WTC11 (cell line): Measurements from ENCODE around the gene CERS2. TPM values are rescaled to one million over a fixed set of nuclear protein-coding genes. Genes with fewer than 3 reads are reported as not detected.

Experiments used
- ATAC-seq: fragments of 200-7000 bp; cut with Tn5 transposase; 2 replicates; pipeline ENCODE4 v1.10.0; 2021; ENCODE audit warnings: mild to moderate bottlenecking, moderate library complexity
- CTCF ChIA-PET: fragments of 300-600 bp; sonication (Branson Sonifier 250); formaldehyde crosslinking; loops from one replicate; lab custom pipeline; 2021; ENCODE audit warnings: antibody characterized with exemption; lab: Charles Lee
- POLR2A ChIA-PET: fragments of 350-600 bp; sonication (Branson Sonifier 250); formaldehyde crosslinking; loops from one replicate; lab custom pipeline; 2021; ENCODE audit warnings: antibody characterized with exemption; lab: Charles Lee
- DNase-seq: peaks from one replicate; pipeline ENCODE4 v3.0.0; 2021; ENCODE audit warnings: low spot score
- H3K27ac Mint-ChIP-seq: 2 replicates; pipeline ENCODE4 v1.8.0; 2021; ENCODE audit warnings: mixed read lengths
- H3K27me3 Mint-ChIP-seq: 2 replicates; pipeline ENCODE4 v1.8.0; 2021; ENCODE audit warnings: low read depth, mild to moderate bottlenecking, moderate library complexity, mixed read lengths
- H3K36me3 Mint-ChIP-seq: 2 replicates; pipeline ENCODE4 v1.8.0; 2021; ENCODE audit warnings: mixed read lengths
- H3K4me1 Mint-ChIP-seq: 2 replicates; pipeline ENCODE4 v1.8.0; 2022; ENCODE audit warnings: mixed read lengths
- H3K4me3 Mint-ChIP-seq: 2 replicates; pipeline ENCODE4 v1.8.0; 2021; ENCODE audit warnings: mild to moderate bottlenecking, moderate library complexity, mixed read lengths
- H3K9me3 Mint-ChIP-seq: 2 replicates; pipeline ENCODE4 v1.8.0; 2021; ENCODE audit warnings: mixed read lengths
- ESRRA ChIP-seq: sonication (generic); formaldehyde crosslinking; IDR thresholded peaks from 2 replicates; pipeline ENCODE4 v1.8.1; 2022; ENCODE audit warnings: mild to moderate bottlenecking, missing genetic modification reagents, borderline replicate concordance
- FOXJ3 ChIP-seq: sonication (generic); formaldehyde crosslinking; IDR thresholded peaks from 2 replicates; pipeline ENCODE4 v1.9.0; 2021; ENCODE audit warnings: missing genetic modification reagents, mild to moderate bottlenecking, borderline replicate concordance
- FOXP1 ChIP-seq: sonication (generic); formaldehyde crosslinking; IDR thresholded peaks from 2 replicates; pipeline ENCODE4 v1.8.0; 2022; ENCODE audit warnings: missing genetic modification reagents, mild to moderate bottlenecking, moderate library complexity, borderline replicate concordance
- GTF2I ChIP-seq: fragments of 250-450 bp; sonication (Bioruptor Pico); conservative IDR thresholded peaks from 2 replicates; pipeline ENCODE4 v1.4.0; 2021; ENCODE audit warnings: mild to moderate bottlenecking
- JAZF1 ChIP-seq: fragments of 250-450 bp; sonication (Bioruptor Pico); IDR thresholded peaks from 2 replicates; pipeline ENCODE4 v1.9.0; 2021; ENCODE audit warnings: moderate library complexity, mild to moderate bottlenecking, inconsistent platforms
- MXD4 ChIP-seq: fragments of 250-450 bp; sonication (Bioruptor Pico); IDR thresholded peaks from 2 replicates; pipeline ENCODE4 v1.8.0; 2021; ENCODE audit warnings: mild to moderate bottlenecking, moderate library complexity, borderline replicate concordance
- NR3C1 ChIP-seq: sonication (generic); formaldehyde crosslinking; conservative IDR thresholded peaks from 2 replicates; pipeline ENCODE4 v1.8.1; 2023; ENCODE audit warnings: low read depth, mild to moderate bottlenecking, missing genetic modification reagents
- PRRX2 ChIP-seq: fragments of 250-450 bp; sonication (Bioruptor Pico); IDR thresholded peaks from 2 replicates; pipeline ENCODE4 v1.8.0; 2021; ENCODE audit warnings: mild to moderate bottlenecking
- SP1 ChIP-seq: sonication (generic); formaldehyde crosslinking; conservative IDR thresholded peaks from 2 replicates; pipeline ENCODE4 v1.8.1; 2022; ENCODE audit warnings: missing genetic modification reagents
- ZNF219 ChIP-seq: sonication (generic); formaldehyde crosslinking; IDR thresholded peaks from 2 replicates; pipeline ENCODE4 v1.8.0; 2023; ENCODE audit warnings: missing genetic modification reagents, mild to moderate bottlenecking, borderline replicate concordance
- ZNF232 ChIP-seq: sonication (generic); formaldehyde crosslinking; IDR thresholded peaks from 2 replicates; pipeline ENCODE4 v1.8.0; 2022; ENCODE audit warnings: mild to moderate bottlenecking, missing genetic modification reagents
- total RNA-seq: library from RNA; stranded (reverse); gene quantifications from 3 replicates; pipeline ENCODE4 v1.2.3, GENCODE V29; 2021
- TF ChIP-seq, protein P1 (sequence below): sonication (generic); formaldehyde crosslinking; IDR thresholded peaks from 2 replicates; pipeline ENCODE4 v1.8.1; 2022; ENCODE audit warnings: mild to moderate bottlenecking, moderate library complexity, missing genetic modification reagents
- TF ChIP-seq, protein P2 (sequence below): fragments of 250-450 bp; sonication (Bioruptor Pico); IDR thresholded peaks from 2 replicates; pipeline ENCODE4 v1.9.0; 2021; ENCODE audit warnings: moderate library complexity, mild to moderate bottlenecking, inconsistent platforms, borderline replicate concordance
- TF ChIP-seq, protein P3 (sequence below): sonication (generic); formaldehyde crosslinking; IDR thresholded peaks from 2 replicates; pipeline ENCODE4 v1.8.1; 2022; ENCODE audit warnings: low read depth, mild to moderate bottlenecking, moderate library complexity, missing genetic modification reagents, borderline replicate concordance
- TF ChIP-seq, protein P4 (sequence below): sonication (generic); formaldehyde crosslinking; IDR thresholded peaks from 2 replicates; pipeline ENCODE4 v1.8.1; 2022; ENCODE audit warnings: mild to moderate bottlenecking, missing genetic modification reagents, moderate library complexity, borderline replicate concordance
- TF ChIP-seq, protein P5 (sequence below): sonication (generic); formaldehyde crosslinking; IDR thresholded peaks from 2 replicates; pipeline ENCODE4 v1.8.1; 2023; ENCODE audit warnings: mild to moderate bottlenecking, missing genetic modification reagents
- TF ChIP-seq, protein P6 (sequence below): fragments of 250-450 bp; sonication (Bioruptor Pico); conservative IDR thresholded peaks from 2 replicates; pipeline ENCODE4 v1.9.0; 2021; ENCODE audit warnings: mild to moderate bottlenecking
- TF ChIP-seq, protein P7 (sequence below): fragments of 250-450 bp; sonication (Bioruptor Pico); IDR thresholded peaks from 2 replicates; pipeline ENCODE4 v1.9.0; 2021; ENCODE audit warnings: mild to moderate bottlenecking, borderline replicate concordance

The CERS2 gene
- total RNA-seq, 1 experiment from 2014 or later = 182 TPM

DNA sequence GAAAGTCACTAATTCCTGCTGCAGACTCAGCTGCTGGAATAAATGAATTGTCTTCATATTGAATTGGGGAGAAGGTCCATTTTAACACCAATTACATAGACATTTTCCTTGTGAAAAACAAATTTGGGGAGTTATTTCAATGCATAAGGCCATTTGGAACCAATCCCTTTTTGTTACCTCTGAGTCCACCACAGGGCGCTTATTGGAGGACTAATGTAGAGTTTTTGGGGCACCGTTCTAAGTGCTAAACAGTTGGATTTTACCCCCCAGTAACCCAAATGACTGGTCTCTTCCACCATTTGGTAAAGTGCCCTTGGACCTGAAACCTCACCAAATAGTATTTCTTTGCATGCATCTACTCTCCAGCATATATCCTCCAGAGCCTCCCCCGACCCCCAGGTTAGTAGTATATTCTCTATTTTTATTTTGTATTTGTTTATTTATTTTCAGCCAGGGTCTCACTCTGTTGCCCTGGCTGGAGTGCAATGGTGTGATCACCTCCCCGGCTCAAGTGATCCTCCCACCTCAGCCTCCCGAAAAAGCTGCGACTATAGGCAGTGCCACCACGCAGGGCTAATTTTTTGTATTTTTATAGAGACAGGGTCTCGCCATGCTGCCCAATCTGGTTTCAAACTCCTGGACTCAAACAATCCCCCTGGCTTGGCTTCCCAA is 35.2 kb upstream of the CERS2 start:
- ChIA-PET POLR2A (no interaction called here), CTCF (no interaction called here)
- DNase-seq (no peak), ATAC-seq (no peak)
- TF ChIP-seq, protein P1, sequence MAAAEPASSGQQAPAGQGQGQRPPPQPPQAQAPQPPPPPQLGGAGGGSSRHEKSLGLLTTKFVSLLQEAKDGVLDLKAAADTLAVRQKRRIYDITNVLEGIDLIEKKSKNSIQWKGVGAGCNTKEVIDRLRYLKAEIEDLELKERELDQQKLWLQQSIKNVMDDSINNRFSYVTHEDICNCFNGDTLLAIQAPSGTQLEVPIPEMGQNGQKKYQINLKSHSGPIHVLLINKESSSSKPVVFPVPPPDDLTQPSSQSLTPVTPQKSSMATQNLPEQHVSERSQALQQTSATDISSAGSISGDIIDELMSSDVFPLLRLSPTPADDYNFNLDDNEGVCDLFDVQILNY (CRISPR knock-in tag) = no peak
- TF ChIP-seq ESRRA (CRISPR knock-in tag) (no peak), MXD4 (CRISPR knock-in tag) (no peak), NR3C1 (no peak), GTF2I (CRISPR knock-in tag) (no peak), JAZF1 (CRISPR knock-in tag) (no peak), PRRX2 (CRISPR knock-in tag) (no peak), SP1 (CRISPR knock-in tag) (no peak), FOXJ3 (CRISPR knock-in tag) (no peak), ZNF232 (CRISPR knock-in tag) (no peak), FOXP1 (CRISPR knock-in tag) (no peak), ZNF219 (no peak)
- TF ChIP-seq, protein P2, sequence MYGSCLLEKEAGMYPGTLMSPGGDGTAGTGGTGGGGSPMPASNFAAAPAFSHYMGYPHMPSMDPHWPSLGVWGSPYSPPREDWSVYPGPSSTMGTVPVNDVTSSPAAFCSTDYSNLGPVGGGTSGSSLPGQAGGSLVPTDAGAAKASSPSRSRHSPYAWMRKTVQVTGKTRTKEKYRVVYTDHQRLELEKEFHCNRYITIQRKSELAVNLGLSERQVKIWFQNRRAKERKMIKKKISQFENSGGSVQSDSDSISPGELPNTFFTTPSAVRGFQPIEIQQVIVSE (CRISPR knock-in tag) = no peak
- TF ChIP-seq, protein P3, sequence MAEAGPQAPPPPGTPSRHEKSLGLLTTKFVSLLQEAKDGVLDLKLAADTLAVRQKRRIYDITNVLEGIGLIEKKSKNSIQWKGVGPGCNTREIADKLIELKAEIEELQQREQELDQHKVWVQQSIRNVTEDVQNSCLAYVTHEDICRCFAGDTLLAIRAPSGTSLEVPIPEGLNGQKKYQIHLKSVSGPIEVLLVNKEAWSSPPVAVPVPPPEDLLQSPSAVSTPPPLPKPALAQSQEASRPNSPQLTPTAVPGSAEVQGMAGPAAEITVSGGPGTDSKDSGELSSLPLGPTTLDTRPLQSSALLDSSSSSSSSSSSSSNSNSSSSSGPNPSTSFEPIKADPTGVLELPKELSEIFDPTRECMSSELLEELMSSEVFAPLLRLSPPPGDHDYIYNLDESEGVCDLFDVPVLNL = no peak
- TF ChIP-seq, protein P4, sequence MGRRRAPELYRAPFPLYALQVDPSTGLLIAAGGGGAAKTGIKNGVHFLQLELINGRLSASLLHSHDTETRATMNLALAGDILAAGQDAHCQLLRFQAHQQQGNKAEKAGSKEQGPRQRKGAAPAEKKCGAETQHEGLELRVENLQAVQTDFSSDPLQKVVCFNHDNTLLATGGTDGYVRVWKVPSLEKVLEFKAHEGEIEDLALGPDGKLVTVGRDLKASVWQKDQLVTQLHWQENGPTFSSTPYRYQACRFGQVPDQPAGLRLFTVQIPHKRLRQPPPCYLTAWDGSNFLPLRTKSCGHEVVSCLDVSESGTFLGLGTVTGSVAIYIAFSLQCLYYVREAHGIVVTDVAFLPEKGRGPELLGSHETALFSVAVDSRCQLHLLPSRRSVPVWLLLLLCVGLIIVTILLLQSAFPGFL (CRISPR knock-in tag) = no peak
- TF ChIP-seq, protein P5, sequence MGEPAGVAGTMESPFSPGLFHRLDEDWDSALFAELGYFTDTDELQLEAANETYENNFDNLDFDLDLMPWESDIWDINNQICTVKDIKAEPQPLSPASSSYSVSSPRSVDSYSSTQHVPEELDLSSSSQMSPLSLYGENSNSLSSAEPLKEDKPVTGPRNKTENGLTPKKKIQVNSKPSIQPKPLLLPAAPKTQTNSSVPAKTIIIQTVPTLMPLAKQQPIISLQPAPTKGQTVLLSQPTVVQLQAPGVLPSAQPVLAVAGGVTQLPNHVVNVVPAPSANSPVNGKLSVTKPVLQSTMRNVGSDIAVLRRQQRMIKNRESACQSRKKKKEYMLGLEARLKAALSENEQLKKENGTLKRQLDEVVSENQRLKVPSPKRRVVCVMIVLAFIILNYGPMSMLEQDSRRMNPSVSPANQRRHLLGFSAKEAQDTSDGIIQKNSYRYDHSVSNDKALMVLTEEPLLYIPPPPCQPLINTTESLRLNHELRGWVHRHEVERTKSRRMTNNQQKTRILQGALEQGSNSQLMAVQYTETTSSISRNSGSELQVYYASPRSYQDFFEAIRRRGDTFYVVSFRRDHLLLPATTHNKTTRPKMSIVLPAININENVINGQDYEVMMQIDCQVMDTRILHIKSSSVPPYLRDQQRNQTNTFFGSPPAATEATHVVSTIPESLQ (CRISPR knock-in tag) = no peak
- TF ChIP-seq, protein P6, sequence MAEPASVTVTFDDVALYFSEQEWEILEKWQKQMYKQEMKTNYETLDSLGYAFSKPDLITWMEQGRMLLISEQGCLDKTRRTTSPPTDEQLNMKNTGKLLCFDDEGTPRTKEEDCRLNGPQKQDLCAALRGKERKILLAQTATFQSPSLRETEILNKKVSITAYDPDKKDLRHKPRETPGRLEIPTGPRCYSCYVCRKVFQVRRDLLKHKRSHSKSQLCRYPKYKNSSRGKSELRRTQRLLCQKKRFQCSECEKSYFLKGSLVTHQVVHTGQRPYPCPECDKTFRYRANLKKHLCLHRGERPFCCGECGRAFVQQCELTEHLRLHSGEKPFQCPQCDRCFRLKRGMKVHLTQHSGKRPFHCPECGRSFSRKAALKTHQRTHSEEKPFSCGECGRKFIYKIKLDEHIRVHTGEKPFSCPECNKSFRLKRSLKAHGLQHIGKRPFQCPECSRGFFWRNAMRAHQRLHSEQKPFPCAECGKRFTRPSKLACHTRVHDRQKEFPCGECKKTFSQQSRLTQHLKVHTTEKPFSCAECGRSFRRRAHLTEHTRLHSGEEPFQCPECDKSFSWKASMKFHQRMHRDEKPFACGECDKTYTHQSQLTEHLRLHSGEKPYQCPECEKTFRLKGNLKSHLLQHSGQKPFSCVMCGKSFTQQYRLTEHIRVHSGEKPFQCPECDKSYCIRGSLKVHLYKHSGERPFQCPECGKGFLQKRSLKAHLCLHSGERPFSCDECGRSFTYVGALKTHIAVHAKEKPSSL (CRISPR knock-in tag) = no peak
- TF ChIP-seq, protein P7, sequence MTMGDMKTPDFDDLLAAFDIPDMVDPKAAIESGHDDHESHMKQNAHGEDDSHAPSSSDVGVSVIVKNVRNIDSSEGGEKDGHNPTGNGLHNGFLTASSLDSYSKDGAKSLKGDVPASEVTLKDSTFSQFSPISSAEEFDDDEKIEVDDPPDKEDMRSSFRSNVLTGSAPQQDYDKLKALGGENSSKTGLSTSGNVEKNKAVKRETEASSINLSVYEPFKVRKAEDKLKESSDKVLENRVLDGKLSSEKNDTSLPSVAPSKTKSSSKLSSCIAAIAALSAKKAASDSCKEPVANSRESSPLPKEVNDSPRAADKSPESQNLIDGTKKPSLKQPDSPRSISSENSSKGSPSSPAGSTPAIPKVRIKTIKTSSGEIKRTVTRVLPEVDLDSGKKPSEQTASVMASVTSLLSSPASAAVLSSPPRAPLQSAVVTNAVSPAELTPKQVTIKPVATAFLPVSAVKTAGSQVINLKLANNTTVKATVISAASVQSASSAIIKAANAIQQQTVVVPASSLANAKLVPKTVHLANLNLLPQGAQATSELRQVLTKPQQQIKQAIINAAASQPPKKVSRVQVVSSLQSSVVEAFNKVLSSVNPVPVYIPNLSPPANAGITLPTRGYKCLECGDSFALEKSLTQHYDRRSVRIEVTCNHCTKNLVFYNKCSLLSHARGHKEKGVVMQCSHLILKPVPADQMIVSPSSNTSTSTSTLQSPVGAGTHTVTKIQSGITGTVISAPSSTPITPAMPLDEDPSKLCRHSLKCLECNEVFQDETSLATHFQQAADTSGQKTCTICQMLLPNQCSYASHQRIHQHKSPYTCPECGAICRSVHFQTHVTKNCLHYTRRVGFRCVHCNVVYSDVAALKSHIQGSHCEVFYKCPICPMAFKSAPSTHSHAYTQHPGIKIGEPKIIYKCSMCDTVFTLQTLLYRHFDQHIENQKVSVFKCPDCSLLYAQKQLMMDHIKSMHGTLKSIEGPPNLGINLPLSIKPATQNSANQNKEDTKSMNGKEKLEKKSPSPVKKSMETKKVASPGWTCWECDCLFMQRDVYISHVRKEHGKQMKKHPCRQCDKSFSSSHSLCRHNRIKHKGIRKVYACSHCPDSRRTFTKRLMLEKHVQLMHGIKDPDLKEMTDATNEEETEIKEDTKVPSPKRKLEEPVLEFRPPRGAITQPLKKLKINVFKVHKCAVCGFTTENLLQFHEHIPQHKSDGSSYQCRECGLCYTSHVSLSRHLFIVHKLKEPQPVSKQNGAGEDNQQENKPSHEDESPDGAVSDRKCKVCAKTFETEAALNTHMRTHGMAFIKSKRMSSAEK = no peak
- Mint-ChIP-seq H3K27me3 (no peaks in the 10 kb centered on the region), H3K9me3 (no peaks in the 10 kb centered on the region), H3K27ac (no peak overlapping the region), H3K4me3 (peak overlapping the region; percentile 94), H3K36me3 (no peaks in the 10 kb centered on the region), H3K4me1 (peaks cover 37% of the 10 kb centered on the region)
